Nephron progenitor cell (in vitro differentiated cells): Measurements from ENCODE around the gene DNAJB5.

ENCODE experiments used
- DNase-seq: peaks from one replicate; pipeline ENCODE4 v3.0.0; 2021
- H3K27ac Mint-ChIP-seq: 2 replicates; pipeline ENCODE4 v1.8.0; 2021; ENCODE audit warnings: mild to moderate bottlenecking, moderate library complexity, mixed read lengths
- H3K27me3 Mint-ChIP-seq: 2 replicates; pipeline ENCODE4 v1.8.0; 2021; ENCODE audit warnings: mild to moderate bottlenecking, low read depth, mixed read lengths; ENCODE audit not compliant: poor library complexity
- H3K36me3 Mint-ChIP-seq: 2 replicates; pipeline ENCODE4 v1.8.0; 2021; ENCODE audit warnings: low read depth, mixed read lengths
- H3K4me1 Mint-ChIP-seq: 2 replicates; pipeline ENCODE4 v1.8.0; 2021; ENCODE audit warnings: mixed read lengths
- H3K4me3 Mint-ChIP-seq: 2 replicates; pipeline ENCODE4 v1.8.0; 2021; ENCODE audit warnings: mild to moderate bottlenecking, moderate library complexity, mixed read lengths
- H3K9me3 Mint-ChIP-seq: 2 replicates; pipeline ENCODE4 v1.8.0; 2021; ENCODE audit warnings: mild to moderate bottlenecking, moderate library complexity, mixed read lengths
- CTCF ChIP-seq: fragments of 200-600 bp; sonication (generic); IDR thresholded peaks from 2 replicates; pipeline ENCODE4 v1.5.0; 2021; ENCODE audit warnings: antibody characterized with exemption

DNAJB5 gene

GRCh38 chr9:34963552-34963951 is 26.0 kb upstream of the DNAJB5 start:
- H3K36me3 Mint-ChIP-seq, result no peaks in the 10 kb centered on the region
- no peak overlapping the region for H3K4me3 Mint-ChIP-seq
- H3K27me3 Mint-ChIP-seq, result peaks cover 66% of the 10 kb centered on the region
- no peaks in the 10 kb centered on the region for H3K9me3 Mint-ChIP-seq
- no peak for DNase-seq
- TF ChIP-seq CTCF, result no peak
- peaks cover 9% of the 10 kb centered on the region for H3K4me1 Mint-ChIP-seq
- no peak overlapping the region for H3K27ac Mint-ChIP-seq

- Mint-ChIP-seq H3K4me3 (no peak overlapping the region), H3K27ac (no peak overlapping the region), H3K36me3 (no peaks in the 10 kb centered on the region), H3K9me3 (no peaks in the 10 kb centered on the region), H3K4me1 (peaks cover 9% of the 10 kb centered on the region), H3K27me3 (peaks cover 62% of the 10 kb centered on the region)
- DNase-seq, result no peak
- no peak for TF ChIP-seq CTCF
Measured at GRCh38 chr9:34964458-34964857, 25.1 kb upstream of the DNAJB5 start.

- no peaks in the 10 kb centered on the region for H3K4me1 Mint-ChIP-seq
- H3K36me3 Mint-ChIP-seq, result no peaks in the 10 kb centered on the region
- H3K27me3 Mint-ChIP-seq, result peaks cover 50% of the 10 kb centered on the region
- DNase-seq, result no peak
- no peaks in the 10 kb centered on the region for H3K9me3 Mint-ChIP-seq
- H3K4me3 Mint-ChIP-seq, result no peak overlapping the region
- TF ChIP-seq CTCF, result no peak
- no peak overlapping the region for H3K27ac Mint-ChIP-seq
Measured at GRCh38 chr9:34971146-34971811, 18.3 kb upstream of the DNAJB5 start.

- TF ChIP-seq CTCF, result no peak
- no peak overlapping the region for H3K4me3 Mint-ChIP-seq
- H3K9me3 Mint-ChIP-seq, result no peaks in the 10 kb centered on the region
- H3K27me3 Mint-ChIP-seq, result peaks cover 43% of the 10 kb centered on the region
- DNase-seq, result no peak
- no peak overlapping the region for H3K27ac Mint-ChIP-seq
- no peaks in the 10 kb centered on the region for H3K4me1 Mint-ChIP-seq
- no peaks in the 10 kb centered on the region for H3K36me3 Mint-ChIP-seq
Measured at GRCh38 chr9:34974664-34975063, 14.9 kb upstream of the DNAJB5 start.

GRCh38 chr9:34976441-34976840 is 13.1 kb upstream of the DNAJB5 start:
- Mint-ChIP-seq H3K36me3 (no peaks in the 10 kb centered on the region), H3K4me1 (no peaks in the 10 kb centered on the region), H3K4me3 (no peak overlapping the region), H3K27me3 (peaks cover 37% of the 10 kb centered on the region), H3K9me3 (no peaks in the 10 kb centered on the region), H3K27ac (no peak overlapping the region)
- no peak for DNase-seq
- TF ChIP-seq CTCF, result no peak

- TF ChIP-seq CTCF, result no peak
- Mint-ChIP-seq H3K27me3 (peaks cover 32% of the 10 kb centered on the region), H3K4me1 (no peaks in the 10 kb centered on the region), H3K4me3 (no peak overlapping the region), H3K36me3 (no peaks in the 10 kb centered on the region), H3K9me3 (no peaks in the 10 kb centered on the region), H3K27ac (no peak overlapping the region)
- no peak for DNase-seq
Measured at GRCh38 chr9:34976992-34977391, 12.6 kb upstream of the DNAJB5 start.
